Measurements from ENCODE around the gene SPTBN2.

The SPTBN2 gene

GRCh38 chr11:66696146-66696545, 32.9 kb downstream of the SPTBN2 start:
- peak; percentile 38 for DNase-seq
- Histone ChIP-seq H3K4me2 (ENCODE audit: insufficient read depth, low read length) (no peak overlapping the region), H4K20me1 (ENCODE audit: insufficient read depth, low read length) (0 out of 2 replicates have a peak, but pooled peaks cover 5% of the 10 kb centered on the region), H3K27ac (ENCODE audit: low read length) (no peak overlapping the region), H3K79me2 (ENCODE audit: insufficient read depth, low read length) (no peaks in the 10 kb centered on the region), H3K9me3 (ENCODE audit: insufficient read depth, low read length, severe bottlenecking) (no peaks in the 10 kb centered on the region), H3K27me3 (ENCODE audit: insufficient read depth, low read length, poor library complexity) (no peaks in the 10 kb centered on the region), H3K4me1 (ENCODE audit: insufficient read depth, low read length) (peaks cover 4% of the 10 kb centered on the region), H2AFZ (ENCODE audit: low read depth, low read length) (no peak overlapping the region), H3K4me3 (ENCODE audit: low read depth in 1 of 2, low read length in 2 of 2) (no peak overlapping the region), H3K9ac (ENCODE audit: low read depth, low read length) (no peak overlapping the region), H3K36me3 (ENCODE audit: insufficient read depth, low read length) (no peaks in the 10 kb centered on the region)
- TF ChIP-seq EZH2 (IDR thresholded peaks at IDR 0.05; ENCODE audit: borderline replicate concordance, low read depth, low read length, severe bottlenecking), result no peak
- TF ChIP-seq CTCF (IDR thresholded peaks at IDR 0.05; ENCODE audit: borderline replicate concordance, extremely low read depth, low read length, poor library complexity, severe bottlenecking), result no peak
- ATAC-seq (ENCODE audit: insufficient read depth, low read depth), result peak; percentile 47

DNA sequence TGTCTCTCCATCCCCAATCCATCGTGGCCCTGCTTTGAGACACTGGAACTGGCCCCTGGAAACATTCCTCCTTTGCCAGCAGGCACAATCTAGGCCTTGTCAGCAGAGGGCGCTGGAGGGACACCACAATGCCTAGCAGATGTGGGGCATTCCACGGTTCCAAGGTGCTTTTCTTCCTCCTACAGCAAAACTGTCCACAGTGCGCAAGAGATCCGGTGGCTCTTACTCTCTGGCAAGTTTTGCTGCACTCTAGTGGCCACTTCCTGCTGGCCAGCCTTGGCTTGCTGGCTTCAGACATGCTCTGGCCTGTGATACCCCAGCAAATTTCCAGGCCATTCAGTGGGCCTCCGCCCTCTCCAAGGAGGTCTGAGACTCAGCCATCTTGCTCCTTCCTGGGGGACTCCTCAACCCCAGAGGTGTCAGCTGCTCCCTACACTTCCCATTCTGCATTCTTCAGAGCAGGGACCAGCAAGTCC, 34.2 kb downstream of the SPTBN2 start:
- no peak overlapping the region for H3K27ac ChIP-seq (ENCODE audit: low read length)
- peak; percentile 98 for TF ChIP-seq CTCF (IDR thresholded peaks at IDR 0.05; ENCODE audit: borderline replicate concordance, extremely low read depth, low read length, poor library complexity, severe bottlenecking)
- no peak for TF ChIP-seq EZH2 (IDR thresholded peaks at IDR 0.05; ENCODE audit: borderline replicate concordance, low read depth, low read length, severe bottlenecking)
- H3K36me3 ChIP-seq (ENCODE audit: insufficient read depth, low read length), result no peaks in the 10 kb centered on the region
- no peaks in the 10 kb centered on the region for H3K9me3 ChIP-seq (ENCODE audit: insufficient read depth, low read length, severe bottlenecking)
- DNase-seq, result peak; percentile 83
- no peaks in the 10 kb centered on the region for H3K79me2 ChIP-seq (ENCODE audit: insufficient read depth, low read length)
- H3K4me2 ChIP-seq (ENCODE audit: insufficient read depth, low read length), result peak overlapping the region; percentile 15; the same call in 1 of the 2 replicates
- no peak overlapping the region for H3K9ac ChIP-seq (ENCODE audit: low read depth, low read length)
- no peaks in the 10 kb centered on the region for H3K27me3 ChIP-seq (ENCODE audit: insufficient read depth, low read length, poor library complexity)
- 0 out of 2 replicates have a peak, but pooled peaks cover 5% of the 10 kb centered on the region for H4K20me1 ChIP-seq (ENCODE audit: insufficient read depth, low read length)
- H2AFZ ChIP-seq (ENCODE audit: low read depth, low read length), result peak overlapping the region; percentile 67
- no peak overlapping the region for H3K4me3 ChIP-seq (ENCODE audit: low read depth in 1 of 2, low read length in 2 of 2)
- peaks cover 4% of the 10 kb centered on the region for H3K4me1 ChIP-seq (ENCODE audit: insufficient read depth, low read length)
- ATAC-seq (ENCODE audit: insufficient read depth, low read depth), result peak; percentile 86

GRCh38 chr11:66694056-66694410, 35.0 kb downstream of the SPTBN2 start:
- peaks cover 4% of the 10 kb centered on the region for H3K4me1 ChIP-seq (ENCODE audit: insufficient read depth, low read length)
- H2AFZ ChIP-seq (ENCODE audit: low read depth, low read length), result no peak overlapping the region
- no peaks in the 10 kb centered on the region for H3K9me3 ChIP-seq (ENCODE audit: insufficient read depth, low read length, severe bottlenecking)
- H3K79me2 ChIP-seq (ENCODE audit: insufficient read depth, low read length), result no peaks in the 10 kb centered on the region
- ATAC-seq (ENCODE audit: insufficient read depth, low read depth) (no peak), DNase-seq (no peak)
- 0 out of 2 replicates have a peak, but pooled peaks cover 5% of the 10 kb centered on the region for H4K20me1 ChIP-seq (ENCODE audit: insufficient read depth, low read length)
- no peak overlapping the region for H3K4me3 ChIP-seq (ENCODE audit: low read depth in 1 of 2, low read length in 2 of 2)
- H3K9ac ChIP-seq (ENCODE audit: low read depth, low read length), result no peak overlapping the region
- H3K27ac ChIP-seq (ENCODE audit: low read length), result no peak overlapping the region
- no peak overlapping the region for H3K4me2 ChIP-seq (ENCODE audit: insufficient read depth, low read length)
- TF ChIP-seq EZH2 (IDR thresholded peaks at IDR 0.05; ENCODE audit: borderline replicate concordance, low read depth, low read length, severe bottlenecking) (no peak), CTCF (IDR thresholded peaks at IDR 0.05; ENCODE audit: borderline replicate concordance, extremely low read depth, low read length, poor library complexity, severe bottlenecking) (no peak)
- no peaks in the 10 kb centered on the region for H3K27me3 ChIP-seq (ENCODE audit: insufficient read depth, low read length, poor library complexity)
- no peaks in the 10 kb centered on the region for H3K36me3 ChIP-seq (ENCODE audit: insufficient read depth, low read length)
